ENCODE results near the gene LCN9.

LCN9 gene

GRCh38 chr9:135673941-135674340, 10.8 kb downstream of the LCN9 start:
- no peak for DNase-seq

- no peak for DNase-seq
These were observed 11.9 kb downstream of the LCN9 start for GRCh38 chr9:135674977-135675376.

- DNase-seq, result no peak
These were observed 13.8 kb downstream of the LCN9 start for GRCh38 chr9:135676891-135677290.

- no peak for DNase-seq
These were observed 14.6 kb downstream of the LCN9 start for GRCh38 chr9:135677641-135678168.

- no peak for DNase-seq
These were observed 15.3 kb downstream of the LCN9 start for GRCh38 chr9:135678236-135679017.

- no peak for DNase-seq
These were observed 16.9 kb downstream of the LCN9 start for GRCh38 chr9:135680056-135680455.

- DNase-seq, result no peak
These were observed 18.1 kb downstream of the LCN9 start for GRCh38 chr9:135681161-135681560.

- no peak for DNase-seq
These were observed 20.4 kb downstream of the LCN9 start for GRCh38 chr9:135683401-135684034.

GRCh38 chr9:135684691-135685090, 21.6 kb downstream of the LCN9 start:
- DNase-seq, result no peak

GRCh38 chr9:135687216-135687615, 24.1 kb downstream of the LCN9 start:
- DNase-seq, result no peak

GRCh38 chr9:135689011-135689410, 25.9 kb downstream of the LCN9 start:
- DNase-seq, result no peak

GRCh38 chr9:135690836-135691570, 27.9 kb downstream of the LCN9 start:
- DNase-seq, result no peak

- no peak for DNase-seq
These were observed 29.3 kb downstream of the LCN9 start for GRCh38 chr9:135692410-135692809.

GRCh38 chr9:135693265-135693664, 30.2 kb downstream of the LCN9 start:
- DNase-seq, result no peak

GRCh38 chr9:135693771-135694170, 30.7 kb downstream of the LCN9 start:
- no peak for DNase-seq

- DNase-seq, result no peak
These were observed 31.3 kb downstream of the LCN9 start for GRCh38 chr9:135694414-135694813.

GRCh38 chr9:135695036-135695435, 31.9 kb downstream of the LCN9 start:
- no peak for DNase-seq

- DNase-seq, result no peak
These were observed 32.5 kb downstream of the LCN9 start for GRCh38 chr9:135695642-135696041.

- DNase-seq, result no peak
These were observed 33.3 kb downstream of the LCN9 start for GRCh38 chr9:135696446-135696845.

GRCh38 chr9:135697226-135697625, 34.1 kb downstream of the LCN9 start:
- DNase-seq, result no peak

GRCh38 chr9:135698236-135698635, 35.1 kb downstream of the LCN9 start:
- DNase-seq, result no peak

- DNase-seq, result no peak
These were observed 35.7 kb downstream of the LCN9 start for GRCh38 chr9:135698767-135699166.

- DNase-seq, result no peak
These were observed 36.3 kb downstream of the LCN9 start, which contains the start of gene SOHLH1 for GRCh38 chr9:135699440-135699839. Gene SOHLH1, minus strand, starts transcription at chr9:135699481. Its CDS starts 14 bp downstream, at chr9:135699467.

- DNase-seq, result no peak
These were observed 37.4 kb downstream of the LCN9 start for GRCh38 chr9:135700525-135700924.

All from stimulated activated CD4-positive, alpha-beta T cell treated with anti-CD3 and anti-CD28 coated beads, Interleukin-2, amount 100 ng/mL, for 48 hours (primary cell).